A375 (cell line): ENCODE results near the gene ZC3H6. TPM values are rescaled to one million over a fixed set of nuclear protein-coding genes. Genes with fewer than 3 reads are reported as not detected.

Experiments used
- small RNA-seq: library from RNA; depleted of rRNA; stranded (forward); fragments of <200 nt; gene quantifications from one replicate; pipeline ENCODE3, GENCODE V24; 2014
- total RNA-seq: library from RNA; depleted of rRNA; stranded (reverse); fragments of >200 nt; shearing (Covaris generic); gene quantifications from 2 replicates; pipeline ENCODE4 v1.2.3, GENCODE V29; 2014; rRNA removed

Gene ZC3H6
- 1.4 and 1.5 TPM in 2 replicates for total RNA-seq

GRCh38 chr2:112275311-112275886 lies at the start of gene ZC3H6:
Gene ZC3H6 (plus strand): TSS chr2:112275597. CDS start chr2:112275995, 398 bp downstream.

GRCh38 chr2:112254466-112255240 lies 20.7 kb upstream of the ZC3H6 start, which contains the start of gene ZC3H8:
Gene ZC3H8 (minus strand): TSS chr2:112255042. CDS start chr2:112254981, 61 bp downstream.

Small RNA genes lying within 50 kb of the gene (small RNA-seq; reads per million reads assigned to genes)
- gene AC115115.1: not detected

Other genes with a start within 250 kb of the ZC3H6 start
- gene TMEM87B, start 220.3 kb upstream of the ZC3H6 start, total RNA-seq: 2.8 and 3.6 TPM in 2 replicates
- gene FBLN7, start 137.2 kb upstream of the ZC3H6 start, total RNA-seq: 0.11 and 0.21 TPM in 2 replicates
- 19.0 and 26.0 TPM in 2 replicates for gene ZC3H8, start 20.6 kb upstream of the ZC3H6 start, total RNA-seq
- gene RGPD8, start 158.0 kb downstream of the ZC3H6 start, total RNA-seq: 5.0 and 6.9 TPM in 2 replicates
- gene TTL, start 206.6 kb downstream of the ZC3H6 start, total RNA-seq: 23.3 and 30.4 TPM in 2 replicates